HepG2 (cell line): ENCODE measurements around the gene WDR82. TPM values are rescaled to one million over a fixed set of nuclear protein-coding genes. Genes with fewer than 3 reads are reported as not detected.
A peak's percentile ranks its signal among the peaks of the same experiment; 100 is the strongest.

Experiments
- AKAP8 ChIP-seq: sonication (generic); formaldehyde crosslinking; IDR thresholded peaks from 2 replicates; pipeline ENCODE4 v1.5.1; 2020; ENCODE audit warnings: mild to moderate bottlenecking, missing genetic modification reagents
- JUNB ChIP-seq: sonication (generic); formaldehyde crosslinking; IDR thresholded peaks from 2 replicates; pipeline ENCODE4 v1.8.0; 2022; ENCODE audit warnings: missing genetic modification reagents, mild to moderate bottlenecking, borderline replicate concordance
- MAF1 ChIP-seq: sonication (generic); formaldehyde crosslinking; IDR thresholded peaks from 2 replicates; pipeline ENCODE4 v1.5.0; 2020; ENCODE audit warnings: missing genetic modification reagents, borderline replicate concordance
- MAX ChIP-seq: IDR thresholded peaks from 2 replicates; pipeline ENCODE4 v1.6.1; 2012; ENCODE audit warnings: inconsistent platforms
- NFIB ChIP-seq: sonication (generic); formaldehyde crosslinking; IDR thresholded peaks from 2 replicates; pipeline ENCODE4 v1.9.0; 2021; ENCODE audit warnings: missing genetic modification reagents, mild to moderate bottlenecking, borderline replicate concordance
- PLRG1 ChIP-seq: fragments of 450-650 bp; conservative IDR thresholded peaks from 2 replicates; pipeline ENCODE4 v1.6.1; 2016
- RORA ChIP-seq: sonication (generic); formaldehyde crosslinking; IDR thresholded peaks from 2 replicates; pipeline ENCODE4 v1.5.0; 2020; ENCODE audit warnings: mild to moderate bottlenecking, missing genetic modification reagents, moderate library complexity
- SP2 ChIP-seq: sonication (generic); formaldehyde crosslinking; IDR thresholded peaks from 2 replicates; pipeline ENCODE4 v1.5.1; 2020; ENCODE audit warnings: mild to moderate bottlenecking, missing genetic modification reagents
- TFE3 ChIP-seq: IDR thresholded peaks from 2 replicates; pipeline ENCODE4 v1.6.1; 2016
- TGIF2 ChIP-seq: IDR thresholded peaks from 2 replicates; pipeline ENCODE4 v1.6.1; 2016; ENCODE audit warnings: control low read depth, missing compliant biosample characterization
- THYN1 ChIP-seq: sonication (generic); formaldehyde crosslinking; IDR thresholded peaks from 2 replicates; pipeline ENCODE4 v1.8.1; 2023; ENCODE audit warnings: low read depth, mild to moderate bottlenecking, moderate library complexity, missing genetic modification reagents, borderline replicate concordance
- TSC22D2 ChIP-seq: sonication (generic); formaldehyde crosslinking; IDR thresholded peaks from 2 replicates; pipeline ENCODE4 v1.5.1; 2020; ENCODE audit warnings: missing genetic modification reagents, mild to moderate bottlenecking, borderline replicate concordance
- U2AF2 ChIP-seq: fragments of 200-400 bp; formaldehyde crosslinking; IDR thresholded peaks from 2 replicates; pipeline ENCODE4 v1.6.1; 2017; ENCODE audit warnings: low read depth, mild to moderate bottlenecking, low read length
- ZBTB21 ChIP-seq: sonication (generic); formaldehyde crosslinking; IDR thresholded peaks from 2 replicates; pipeline ENCODE4 v1.4.0; 2020; ENCODE audit warnings: missing genetic modification reagents
- ZNF138 ChIP-seq: sonication (generic); formaldehyde crosslinking; IDR thresholded peaks from 2 replicates; pipeline ENCODE4 v1.5.0; 2020; ENCODE audit warnings: mild to moderate bottlenecking, low read depth, missing genetic modification reagents
- ZNF383 ChIP-seq: sonication (generic); formaldehyde crosslinking; IDR thresholded peaks from 2 replicates; pipeline ENCODE4 v1.4.0; 2020; ENCODE audit warnings: missing genetic modification reagents, mild to moderate bottlenecking, borderline replicate concordance
- ZNF451 ChIP-seq: sonication (generic); formaldehyde crosslinking; IDR thresholded peaks from 2 replicates; pipeline ENCODE4 v1.5.0; 2020; ENCODE audit warnings: mild to moderate bottlenecking, missing genetic modification reagents
- ZNF512 ChIP-seq: sonication (generic); formaldehyde crosslinking; IDR thresholded peaks from 2 replicates; pipeline ENCODE4 v1.4.0; 2020; ENCODE audit warnings: mild to moderate bottlenecking, missing genetic modification reagents
- ZNF562 ChIP-seq: sonication (generic); formaldehyde crosslinking; IDR thresholded peaks from 2 replicates; pipeline ENCODE4 v1.8.0; 2022; ENCODE audit warnings: missing genetic modification reagents, borderline replicate concordance
- ZNF564 ChIP-seq: sonication (generic); formaldehyde crosslinking; IDR thresholded peaks from 2 replicates; pipeline ENCODE4 v1.8.1; 2023; ENCODE audit warnings: mild to moderate bottlenecking, missing genetic modification reagents
- ZNF629 ChIP-seq: sonication (generic); formaldehyde crosslinking; conservative IDR thresholded peaks from 2 replicates; pipeline ENCODE4 v1.5.0; 2020; ENCODE audit warnings: missing genetic modification reagents
- ZNF720 ChIP-seq: sonication (generic); formaldehyde crosslinking; IDR thresholded peaks from 2 replicates; pipeline ENCODE4 v1.4.0; 2020; ENCODE audit warnings: missing genetic modification reagents
- ZNF768 ChIP-seq: sonication (generic); formaldehyde crosslinking; IDR thresholded peaks from 2 replicates; pipeline ENCODE4 v1.4.0; 2020; ENCODE audit warnings: missing genetic modification reagents
- ZNF784 ChIP-seq: sonication (generic); formaldehyde crosslinking; IDR thresholded peaks from 2 replicates; pipeline ENCODE4 v1.5.1; 2020; ENCODE audit warnings: missing genetic modification reagents, mild to moderate bottlenecking, borderline replicate concordance
- ZSCAN30 ChIP-seq: sonication (generic); formaldehyde crosslinking; IDR thresholded peaks from 2 replicates; pipeline ENCODE4 v1.5.0; 2020; ENCODE audit warnings: mild to moderate bottlenecking, missing genetic modification reagents
- polyA plus RNA-seq, 8 experiments: library from polyadenylated mRNA; depleted of rRNA in 3 of 8; stranded (reverse) in 7 of 8; unstranded in 1 of 8; fragments of >200 nt; fragmentation: Illumina TruSeq in 4 of 8; extraction: Trizol in 4 of 8; gene quantifications; 2 replicates each; pipeline versions ENCODE4 v1.2.1 to v1.2.3, GENCODE V29; 2011 to 2016; ENCODE audit warnings: low read depth in 4 of 8, missing spikeins in 1 of 8, mixed read lengths in 1 of 8; ENCODE audit not compliant: insufficient read depth in 1 of 8
- total RNA-seq, 5 experiments: library from RNA; depleted of rRNA; stranded (reverse); fragments of >200 nt; fragmentation: Illumina TruSeq; extraction: Trizol; gene quantifications; 2 replicates each; pipeline ENCODE4 v1.2.3, GENCODE V29; 2016; ENCODE audit warnings: low read depth in 1 of 5

WDR82 gene
- total and polyA plus RNA-seq, 2 of the 13 experiments (the other 11 are each of a cell fraction or from before 2014, with no cell fraction given): 39.1 to 59.5 TPM

- no peak for TF ChIP-seq ZNF512
- TF ChIP-seq TFE3 (CRISPR knock-in tag): 0 out of 2 replicates have a peak, but pooled peaks have one; percentile 30
- no peak for TF ChIP-seq AKAP8 (CRISPR knock-in tag)
- no peak for TF ChIP-seq TGIF2 (CRISPR knock-in tag)
- TF ChIP-seq ZNF629 (CRISPR knock-in tag): no peak
- no peak for TF ChIP-seq U2AF2
- TF ChIP-seq SP2 (CRISPR knock-in tag): no peak; the same call in 1 of the 2 replicates
- no peak for TF ChIP-seq ZNF784
- TF ChIP-seq JUNB (CRISPR knock-in tag): peak; percentile 44; the same call in 1 of the 2 replicates
- no peak for TF ChIP-seq ZBTB21 (CRISPR knock-in tag)
- no peak for TF ChIP-seq ZNF451 (CRISPR knock-in tag)
- no peak for TF ChIP-seq MAF1 (CRISPR knock-in tag)
- no peak for TF ChIP-seq THYN1 (CRISPR knock-in tag)
- TF ChIP-seq PLRG1: no peak
- no peak for TF ChIP-seq ZNF138
- TF ChIP-seq ZNF564 (CRISPR knock-in tag): 0 out of 2 replicates have a peak, but pooled peaks have one; percentile 43
- TF ChIP-seq ZSCAN30 (CRISPR knock-in tag): no peak
- no peak for TF ChIP-seq ZNF383 (CRISPR knock-in tag)
- no peak for TF ChIP-seq ZNF768 (CRISPR knock-in tag)
- TF ChIP-seq ZNF720 (CRISPR knock-in tag): no peak
- no peak for TF ChIP-seq NFIB (CRISPR knock-in tag)
- no peak for TF ChIP-seq TSC22D2 (CRISPR knock-in tag)
- TF ChIP-seq RORA (CRISPR knock-in tag): no peak
- no peak for TF ChIP-seq ZNF562 (CRISPR knock-in tag)
- peak; percentile 80 for TF ChIP-seq MAX
Observed at GRCh38 chr3:52238193-52238760, 40.2 kb downstream of the WDR82 start (continued).
